ENCODE results near the gene SH3D19.

DNA sequence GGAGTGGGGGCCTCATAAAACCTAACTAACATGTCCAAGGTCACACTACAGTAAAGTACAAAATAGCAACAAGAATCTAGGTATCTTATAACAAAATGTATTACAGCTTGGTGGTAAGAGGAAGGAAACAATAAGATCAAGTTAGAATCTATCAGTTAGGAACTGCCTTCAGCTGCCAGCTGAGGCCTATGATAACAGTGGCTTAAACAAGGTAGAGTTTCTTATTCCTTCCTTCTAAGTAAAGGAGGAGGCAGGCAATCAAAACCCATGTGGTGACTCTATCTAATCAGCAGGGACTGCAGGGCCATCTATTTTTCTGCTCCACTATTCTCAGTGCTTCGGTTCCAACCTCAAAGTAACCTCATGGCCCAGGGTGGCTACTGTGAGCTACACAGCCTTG is 10.9 kb downstream of the SH3D19 start:
- TF ChIP-seq CTCF (IDR thresholded peaks at IDR 0.05) (no peak), EP300 (IDR thresholded peaks at IDR 0.05) (no peak)

All from tibial nerve (tissue), 4 donors.